ENCODE results near the gene STAM2.

GRCh38 chr2:152071092-152071491 lies 104.5 kb downstream of the STAM2 start:
- TF ChIP-seq, protein P1, sequence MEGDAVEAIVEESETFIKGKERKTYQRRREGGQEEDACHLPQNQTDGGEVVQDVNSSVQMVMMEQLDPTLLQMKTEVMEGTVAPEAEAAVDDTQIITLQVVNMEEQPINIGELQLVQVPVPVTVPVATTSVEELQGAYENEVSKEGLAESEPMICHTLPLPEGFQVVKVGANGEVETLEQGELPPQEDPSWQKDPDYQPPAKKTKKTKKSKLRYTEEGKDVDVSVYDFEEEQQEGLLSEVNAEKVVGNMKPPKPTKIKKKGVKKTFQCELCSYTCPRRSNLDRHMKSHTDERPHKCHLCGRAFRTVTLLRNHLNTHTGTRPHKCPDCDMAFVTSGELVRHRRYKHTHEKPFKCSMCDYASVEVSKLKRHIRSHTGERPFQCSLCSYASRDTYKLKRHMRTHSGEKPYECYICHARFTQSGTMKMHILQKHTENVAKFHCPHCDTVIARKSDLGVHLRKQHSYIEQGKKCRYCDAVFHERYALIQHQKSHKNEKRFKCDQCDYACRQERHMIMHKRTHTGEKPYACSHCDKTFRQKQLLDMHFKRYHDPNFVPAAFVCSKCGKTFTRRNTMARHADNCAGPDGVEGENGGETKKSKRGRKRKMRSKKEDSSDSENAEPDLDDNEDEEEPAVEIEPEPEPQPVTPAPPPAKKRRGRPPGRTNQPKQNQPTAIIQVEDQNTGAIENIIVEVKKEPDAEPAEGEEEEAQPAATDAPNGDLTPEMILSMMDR (IDR thresholded peaks at IDR 0.05) = no peak
- TF ChIP-seq POLR2A (IDR thresholded peaks at IDR 0.05) = no peak
